ACHN (cell line): ENCODE measurements around the gene PEX26.
"Not testable (repeated sequence)": the region's sequence is repeated elsewhere in the genome, so short reads cannot be mapped to it uniquely, and the experiment has no call there.

Source experiments
- DNase-seq: peaks from one replicate; pipeline ENCODE4 v3.0.0-alpha.2; 2015
- in situ Hi-C: cut with HindIII; loops from 2 replicates; pipeline ENCODE4 v1.10.0; 2017; ENCODE audit warnings: low sequenced_read_pairs, low pct_ligation_motif_present, low pct_unique_long_range_greater_than_20kb

The PEX26 gene

GRCh38 chr22:18110194-18110953 lies 32.6 kb downstream of the PEX26 start, which contains the start of gene TUBA8:
TUBA8 (plus strand) TSS chr22:18110809; CDS start chr22:18110866, 57 bp downstream.
- in situ Hi-C loops = no loop called here
- DNase-seq = peak; percentile 55

GRCh38 chr22:18110954-18111758 lies 33.4 kb downstream of the PEX26 start:
- in situ Hi-C loops = no loop called here

GRCh38 chr22:18111759-18112330 lies 34.1 kb downstream of the PEX26 start:
- DNase-seq = no peak
- in situ Hi-C loops = no loop called here

More at GRCh38 chr22:18110954-18111758, 33.4 kb downstream of the PEX26 start:
- DNase-seq = no peak

GRCh38 chr22:18112440-18112839 lies 34.6 kb downstream of the PEX26 start:
- DNase-seq = no peak
- in situ Hi-C loops = no loop called here

GRCh38 chr22:18113680-18114394 lies 36.0 kb downstream of the PEX26 start:
- no peak for DNase-seq
- in situ Hi-C loops = no loop called here

- DNase-seq = no peak
- in situ Hi-C loops = no loop called here
Observed at GRCh38 chr22:18114495-18114894, 36.7 kb downstream of the PEX26 start.

GRCh38 chr22:18114976-18115652 lies 37.3 kb downstream of the PEX26 start:
- DNase-seq = no peak
- in situ Hi-C loops = no loop called here

- no peak for DNase-seq
- in situ Hi-C loops = no loop called here
Observed at GRCh38 chr22:18115906-18116371, 38.1 kb downstream of the PEX26 start.

- no peak for DNase-seq
- in situ Hi-C loops = no loop called here
Observed at GRCh38 chr22:18116634-18117033, 38.8 kb downstream of the PEX26 start.

GRCh38 chr22:18118345-18118915 lies 40.6 kb downstream of the PEX26 start:
- in situ Hi-C loops = no loop called here
- DNase-seq = no peak

GRCh38 chr22:18119409-18120110 lies 41.8 kb downstream of the PEX26 start:
- no peak for DNase-seq
- in situ Hi-C loops = no loop called here

GRCh38 chr22:18120857-18121256 lies 43.1 kb downstream of the PEX26 start:
- in situ Hi-C loops = no loop called here
- no peak for DNase-seq

GRCh38 chr22:18121506-18121905 lies 43.7 kb downstream of the PEX26 start:
- in situ Hi-C loops = no loop called here
- DNase-seq = no peak

- no peak for DNase-seq
- in situ Hi-C loops = no loop called here
Observed at GRCh38 chr22:18121954-18122554, 44.3 kb downstream of the PEX26 start.

- in situ Hi-C loops = not testable (repeated sequence)
Observed at GRCh38 chr22:18123476-18124025, 45.8 kb downstream of the PEX26 start.

GRCh38 chr22:18126606-18127005 lies 48.8 kb downstream of the PEX26 start:
- in situ Hi-C loops = no loop called here
- no peak for DNase-seq

More at GRCh38 chr22:18123476-18124025, 45.8 kb downstream of the PEX26 start:
- not testable (repeated sequence) for DNase-seq

GRCh38 chr22:18130018-18130417 lies 52.2 kb downstream of the PEX26 start:
- DNase-seq = no peak
- in situ Hi-C loops = no loop called here
